Nephron (organoid): ENCODE measurements around the gene PYY.

Source experiments
- H3K27ac Mint-ChIP-seq, 3 experiments: 2 replicates each; pipeline ENCODE4 v1.8.0; 2020; ENCODE audit warnings: mixed read lengths in 3 of 3, mild to moderate bottlenecking in 2 of 3, moderate library complexity in 1 of 3
- H3K27me3 Mint-ChIP-seq: 2 replicates; pipeline ENCODE4 v1.8.0; 2021; ENCODE audit warnings: low read depth, mild to moderate bottlenecking, moderate library complexity, mixed read lengths
- H3K36me3 Mint-ChIP-seq: 2 replicates; pipeline ENCODE4 v1.8.0; 2020; ENCODE audit warnings: low read depth, mixed read lengths
- H3K4me1 Mint-ChIP-seq: 2 replicates; pipeline ENCODE4 v1.8.0; 2020; ENCODE audit warnings: mixed read lengths
- H3K4me3 Mint-ChIP-seq, 3 experiments: 2 replicates each; pipeline ENCODE4 v1.8.0; 2020; ENCODE audit warnings: mild to moderate bottlenecking in 3 of 3, mixed read lengths in 3 of 3, moderate library complexity in 2 of 3
- H3K9me3 Mint-ChIP-seq: 2 replicates; pipeline ENCODE4 v1.8.0; 2020; ENCODE audit warnings: mixed read lengths
- CTCF ChIP-seq, 3 experiments: fragments of 200-600 bp; sonication (generic); IDR thresholded peaks; one replicate each; pipeline ENCODE4 v1.5.0; 2021; ENCODE audit warnings: antibody characterized with exemption in 3 of 3; ENCODE audit not compliant: unreplicated experiment in 3 of 3

The PYY gene

DNA sequence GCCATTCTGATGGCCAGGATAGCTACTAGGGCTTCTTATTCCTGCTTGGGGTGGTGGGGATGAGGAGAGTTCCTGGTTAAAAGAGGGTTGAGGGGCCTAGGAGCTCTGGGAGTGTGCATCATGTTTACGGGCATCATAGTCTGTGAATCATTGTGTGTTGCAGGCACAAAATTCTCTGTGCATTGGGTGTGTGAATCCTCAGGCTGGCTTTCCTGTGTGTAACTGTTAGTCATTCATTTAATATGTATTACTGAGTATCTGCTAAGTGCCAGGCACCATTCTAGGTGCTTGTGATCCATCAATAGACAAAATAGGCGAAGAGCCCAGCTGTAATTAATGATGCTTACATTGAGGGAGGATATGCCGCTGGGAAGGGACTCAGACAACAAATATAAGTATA is 17.3 kb downstream of the PYY start:
- no peak for TF ChIP-seq CTCF (IDR thresholded peaks at IDR 0.05; ENCODE audit: unreplicated experiment in 3 of 3)
- no peak overlapping the region for H3K4me3 Mint-ChIP-seq
- peak overlapping the region in 2 of 3 experiments; percentile 74 to 86 for H3K27ac Mint-ChIP-seq
- H3K4me1 Mint-ChIP-seq: peaks cover 13% of the 10 kb centered on the region
- no peaks in the 10 kb centered on the region for H3K36me3 Mint-ChIP-seq
- peaks cover 19% of the 10 kb centered on the region for H3K27me3 Mint-ChIP-seq
- no peaks in the 10 kb centered on the region for H3K9me3 Mint-ChIP-seq

DNA sequence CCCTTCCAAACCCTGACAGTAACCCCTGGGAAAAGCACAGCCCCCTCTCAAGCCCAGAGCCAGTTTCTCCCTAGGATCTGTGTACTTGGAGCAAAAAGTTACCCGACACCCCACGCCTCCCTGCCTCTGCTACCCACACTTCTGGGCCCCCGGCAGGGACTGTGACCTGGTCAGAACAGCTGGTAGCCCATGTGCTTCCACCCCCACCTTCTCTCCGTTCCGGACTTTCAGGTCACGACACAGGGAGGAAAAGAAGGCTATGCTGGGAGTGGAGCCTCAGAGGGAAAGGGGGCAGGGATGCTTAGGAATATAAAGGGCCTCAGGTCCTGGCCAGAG is 17.8 kb downstream of the PYY start:
- H3K9me3 Mint-ChIP-seq: no peaks in the 10 kb centered on the region
- H3K4me1 Mint-ChIP-seq: peaks cover 15% of the 10 kb centered on the region
- no peaks in the 10 kb centered on the region for H3K36me3 Mint-ChIP-seq
- TF ChIP-seq CTCF (IDR thresholded peaks at IDR 0.05; ENCODE audit: unreplicated experiment in 3 of 3): no peak
- peak overlapping the region in 1 of 3 experiments; percentile 86 for H3K27ac Mint-ChIP-seq
- no peak overlapping the region for H3K4me3 Mint-ChIP-seq
- H3K27me3 Mint-ChIP-seq: peaks cover 16% of the 10 kb centered on the region

DNA sequence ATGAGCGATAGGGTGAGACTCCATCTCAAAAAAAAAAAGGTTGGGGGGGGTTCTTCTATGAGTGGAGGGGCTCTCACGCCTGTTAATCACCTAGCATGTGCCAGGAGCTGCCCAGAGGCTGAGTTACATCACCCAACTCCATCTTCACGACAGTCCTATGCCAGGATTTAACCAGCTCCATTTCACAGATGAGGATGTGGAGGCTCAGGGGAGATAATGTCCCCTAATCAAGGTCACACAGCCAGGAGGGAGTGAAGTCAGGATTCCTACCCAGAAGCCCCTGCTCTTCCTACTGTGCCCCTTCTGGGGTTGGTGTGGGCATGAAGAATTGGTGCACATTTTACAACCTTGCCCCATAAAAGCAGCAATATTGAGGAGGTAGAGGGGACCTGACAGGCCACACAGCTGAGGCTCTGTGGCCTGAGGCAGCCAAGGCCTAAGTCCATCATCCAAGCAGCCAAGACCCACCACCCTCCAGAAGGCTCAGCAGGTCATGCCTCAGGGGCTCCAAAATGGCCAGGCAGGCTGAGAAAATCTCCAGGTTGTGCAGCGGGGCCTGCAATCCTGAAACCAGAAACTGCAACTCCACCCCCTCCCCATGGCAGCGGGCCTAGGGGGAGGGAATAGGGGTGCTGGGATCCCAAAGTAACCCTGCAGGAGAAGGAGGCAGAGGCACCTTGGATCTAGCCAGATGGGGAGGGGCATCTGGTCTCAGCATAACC is 18.4 kb downstream of the PYY start:
- Mint-ChIP-seq H3K4me3 (no peak overlapping the region), H3K9me3 (no peaks in the 10 kb centered on the region), H3K36me3 (no peaks in the 10 kb centered on the region), H3K27ac (peak overlapping the region in 1 of 3 experiments; percentile 86), H3K27me3 (peaks cover 10% of the 10 kb centered on the region), H3K4me1 (peaks cover 13% of the 10 kb centered on the region)
- TF ChIP-seq CTCF (IDR thresholded peaks at IDR 0.05; ENCODE audit: unreplicated experiment in 3 of 3): no peak

DNA sequence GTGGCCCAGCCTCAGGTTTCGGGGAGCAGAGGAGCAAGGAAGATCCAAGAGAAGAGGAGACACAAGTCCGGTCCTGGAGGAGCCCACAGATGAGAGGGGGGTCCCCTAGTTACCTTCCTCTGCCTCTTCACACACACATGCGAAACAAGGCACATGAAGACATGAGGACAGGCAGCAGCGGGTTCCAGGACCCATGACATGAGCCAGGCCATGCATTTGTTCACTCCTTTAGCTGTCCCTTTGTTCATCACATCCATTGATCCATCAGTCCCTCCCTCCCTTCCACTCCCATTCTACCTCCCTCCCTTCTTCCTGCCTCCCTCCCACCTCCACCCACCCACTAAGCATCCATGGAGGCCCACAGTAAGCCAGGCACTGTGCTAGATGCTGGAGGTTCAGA is 20.8 kb downstream of the PYY start:
- H3K27ac Mint-ChIP-seq: no peak overlapping the region
- H3K4me3 Mint-ChIP-seq: no peak overlapping the region
- peaks cover 16% of the 10 kb centered on the region for H3K4me1 Mint-ChIP-seq

GRCh38 chr17:43932357-43932756 is 21.4 kb downstream of the PYY start:
- Mint-ChIP-seq H3K4me1 (peaks cover 20% of the 10 kb centered on the region), H3K27ac (peak overlapping the region in 2 of 3 experiments; percentile 48 to 59), H3K36me3 (no peaks in the 10 kb centered on the region), H3K27me3 (peaks cover 5% of the 10 kb centered on the region), H3K9me3 (no peaks in the 10 kb centered on the region), H3K4me3 (peak overlapping the region in 1 of 3 experiments; percentile 17)
- no peak for TF ChIP-seq CTCF (IDR thresholded peaks at IDR 0.05; ENCODE audit: unreplicated experiment in 3 of 3)

More for the DNA sequence above, 20.8 kb downstream of the PYY start:
- Mint-ChIP-seq H3K9me3 (no peaks in the 10 kb centered on the region), H3K27me3 (peaks cover 1% of the 10 kb centered on the region), H3K36me3 (no peaks in the 10 kb centered on the region)
- no peak for TF ChIP-seq CTCF (IDR thresholded peaks at IDR 0.05; ENCODE audit: unreplicated experiment in 3 of 3)

- TF ChIP-seq CTCF (IDR thresholded peaks at IDR 0.05; ENCODE audit: unreplicated experiment in 3 of 3): no peak
- H3K27me3 Mint-ChIP-seq: peaks cover 12% of the 10 kb centered on the region
- H3K4me1 Mint-ChIP-seq: peaks cover 16% of the 10 kb centered on the region
- H3K9me3 Mint-ChIP-seq: no peaks in the 10 kb centered on the region
- H3K27ac Mint-ChIP-seq: peak overlapping the region; percentile 19 to 85 (median 48)
- no peak overlapping the region for H3K4me3 Mint-ChIP-seq
- no peaks in the 10 kb centered on the region for H3K36me3 Mint-ChIP-seq
Measured at GRCh38 chr17:43931062-43931571, 22.6 kb downstream of the PYY start.
